Astrocyte of the hippocampus (primary cell): ENCODE measurements around the gene PAX8.

ENCODE experiments used
- DNase-seq: peaks from one replicate; pipeline ENCODE4 v3.0.0; 2011; ENCODE audit warnings: low read depth, low spot score

The PAX8 gene

GRCh38 chr2:113169002-113169530, 109.7 kb downstream of the PAX8 start:
- no peak for DNase-seq

- DNase-seq = no peak
Measured at GRCh38 chr2:113167962-113168340, 110.8 kb downstream of the PAX8 start.

- DNase-seq = no peak
Measured at GRCh38 chr2:113167115-113167932, 111.4 kb downstream of the PAX8 start.

- DNase-seq = no peak
Measured at GRCh38 chr2:113166187-113166645, 112.5 kb downstream of the PAX8 start.
